HG02623 (cell line): ENCODE data around the gene RALGAPA1.
"Not testable (repeated sequence)": the region's sequence is repeated elsewhere in the genome, so short reads cannot be mapped to it uniquely, and the experiment has no call there.

Experiments used
- ATAC-seq: cut with Tn5 transposase; IDR thresholded peaks from one replicate; pipeline ENCODE4 v1.9.1; 2021; ENCODE audit warnings: moderate library complexity; ENCODE audit not compliant: unreplicated experiment

Gene RALGAPA1

GRCh38 chr14:35632271-35632670 is 176.8 kb downstream of the RALGAPA1 start:
- ATAC-seq = no peak

- no peak for ATAC-seq
Observed at GRCh38 chr14:35631071-35631805, 177.9 kb downstream of the RALGAPA1 start.

GRCh38 chr14:35628989-35629388 is 180.1 kb downstream of the RALGAPA1 start:
- ATAC-seq = no peak

- ATAC-seq = not testable (repeated sequence)
Observed at GRCh38 chr14:35626947-35627346, 182.1 kb downstream of the RALGAPA1 start.

- not testable (repeated sequence) for ATAC-seq
Observed at GRCh38 chr14:35621996-35622395, 187.1 kb downstream of the RALGAPA1 start.

GRCh38 chr14:35619998-35620397 is 189.1 kb downstream of the RALGAPA1 start:
- ATAC-seq = not testable (repeated sequence)

DNA sequence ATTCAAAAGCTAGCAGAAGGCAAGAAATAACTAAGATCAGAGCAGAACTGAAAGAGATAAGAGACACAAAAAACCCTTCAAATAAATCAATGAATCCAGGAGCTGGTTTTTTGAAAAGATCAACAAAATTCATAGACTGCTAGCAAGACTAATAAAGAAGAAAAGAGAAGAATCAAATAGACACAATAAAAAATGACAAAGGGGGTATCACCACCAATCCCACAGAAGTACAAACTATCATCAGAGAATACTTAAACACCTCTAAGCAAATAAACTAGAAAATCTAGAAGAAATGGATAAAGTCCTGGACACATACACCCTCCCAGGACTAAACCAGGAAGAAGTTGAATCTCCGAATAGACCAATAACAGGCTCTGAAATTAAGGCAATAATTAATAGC is 189.6 kb downstream of the RALGAPA1 start:
- ATAC-seq = not testable (repeated sequence)

DNA sequence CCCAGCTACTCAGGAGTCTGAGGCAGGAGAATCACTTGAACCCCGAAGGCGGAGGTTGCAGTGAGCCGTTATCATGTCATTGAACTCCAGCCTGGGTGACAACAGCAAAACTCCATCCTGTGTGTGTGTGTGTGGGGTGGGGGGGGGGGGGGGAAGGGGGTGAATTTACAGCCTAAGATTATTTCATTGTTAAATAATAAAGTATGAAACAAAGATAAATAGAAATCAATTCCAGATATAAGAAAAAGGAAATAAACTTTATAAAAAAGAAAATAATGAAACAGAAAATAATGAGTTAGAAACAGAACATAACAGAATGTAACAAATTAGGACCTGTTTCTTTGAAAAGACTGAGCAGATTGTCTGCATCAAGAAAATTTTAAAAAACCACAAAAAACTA is 191.6 kb downstream of the RALGAPA1 start:
- ATAC-seq = no peak

DNA sequence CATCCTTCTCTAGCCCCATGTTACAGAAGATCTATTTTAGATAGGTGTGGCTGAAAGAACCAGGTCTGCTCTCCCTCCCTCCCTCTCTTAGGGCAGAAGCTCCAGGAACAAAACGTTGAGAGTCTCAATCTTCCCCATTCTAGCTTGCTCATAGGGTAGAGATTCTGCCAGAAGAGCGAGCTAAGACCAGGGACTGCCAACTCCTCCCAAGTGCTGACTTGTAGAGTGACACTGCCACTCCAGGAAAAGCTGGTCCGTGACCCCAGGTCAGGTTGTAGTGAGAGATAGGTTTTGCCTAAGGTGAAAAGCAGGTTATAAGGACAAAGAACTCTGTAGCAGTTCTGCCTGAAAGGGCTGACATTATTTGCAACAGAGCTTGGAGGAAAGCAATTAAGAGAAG is 201.7 kb downstream of the RALGAPA1 start:
- ATAC-seq = no peak

GRCh38 chr14:35600253-35600652 is 208.8 kb downstream of the RALGAPA1 start:
- no peak for ATAC-seq

GRCh38 chr14:35594616-35595015 is 214.5 kb downstream of the RALGAPA1 start:
- ATAC-seq = no peak

- not testable (repeated sequence) for ATAC-seq
Observed at GRCh38 chr14:35587373-35587772, 221.7 kb downstream of the RALGAPA1 start.

DNA sequence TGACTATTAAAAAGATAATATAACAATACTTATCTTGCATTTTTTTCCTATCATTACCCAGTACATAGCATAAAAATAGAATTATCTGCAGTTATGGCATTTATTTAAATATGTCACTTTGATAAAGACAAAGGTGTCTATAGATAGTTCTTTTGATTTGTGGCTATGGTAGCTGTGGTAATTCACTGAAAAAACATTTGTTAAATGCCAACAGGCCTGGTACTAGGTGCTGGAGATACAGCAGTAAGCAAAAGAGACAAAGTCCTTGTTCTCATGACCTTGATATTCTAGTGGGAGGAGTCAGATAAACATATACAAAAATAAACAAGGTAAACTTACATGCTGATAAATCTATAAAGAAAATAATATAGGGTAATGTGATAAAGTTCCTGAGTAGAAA is 230.5 kb downstream of the RALGAPA1 start:
- ATAC-seq = no peak

- ATAC-seq = no peak
Observed at GRCh38 chr14:35578135-35578534, 231.0 kb downstream of the RALGAPA1 start.

- no peak for ATAC-seq
Observed at GRCh38 chr14:35576856-35577255, 232.2 kb downstream of the RALGAPA1 start.

DNA sequence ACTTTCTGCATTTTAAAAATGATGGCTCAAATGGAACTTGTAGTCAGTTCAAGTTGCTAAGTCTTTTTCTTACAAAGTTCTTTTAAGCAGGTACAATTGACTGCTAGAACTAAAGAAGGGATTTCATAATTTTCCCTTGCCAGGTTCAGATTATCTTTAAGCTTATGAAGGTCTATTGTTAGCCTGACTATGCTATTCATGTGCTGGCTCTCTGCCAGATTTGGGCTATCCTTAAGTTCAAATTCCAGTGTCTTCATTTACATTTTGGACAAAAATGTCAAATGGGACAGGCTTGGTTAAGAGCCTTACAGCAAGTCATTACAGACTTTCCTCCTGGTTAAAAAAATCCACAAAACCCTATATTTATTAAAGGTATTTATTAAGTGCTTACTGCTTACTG is 232.8 kb downstream of the RALGAPA1 start:
- ATAC-seq = no peak

GRCh38 chr14:35573911-35574310 is 235.2 kb downstream of the RALGAPA1 start:
- no peak for ATAC-seq

GRCh38 chr14:35571598-35571997 is 237.5 kb downstream of the RALGAPA1 start:
- ATAC-seq = no peak

GRCh38 chr14:35565871-35566464 is 243.1 kb downstream of the RALGAPA1 start:
- ATAC-seq = no peak

GRCh38 chr14:35558680-35559079 is 250.4 kb downstream of the RALGAPA1 start:
- no peak for ATAC-seq

DNA sequence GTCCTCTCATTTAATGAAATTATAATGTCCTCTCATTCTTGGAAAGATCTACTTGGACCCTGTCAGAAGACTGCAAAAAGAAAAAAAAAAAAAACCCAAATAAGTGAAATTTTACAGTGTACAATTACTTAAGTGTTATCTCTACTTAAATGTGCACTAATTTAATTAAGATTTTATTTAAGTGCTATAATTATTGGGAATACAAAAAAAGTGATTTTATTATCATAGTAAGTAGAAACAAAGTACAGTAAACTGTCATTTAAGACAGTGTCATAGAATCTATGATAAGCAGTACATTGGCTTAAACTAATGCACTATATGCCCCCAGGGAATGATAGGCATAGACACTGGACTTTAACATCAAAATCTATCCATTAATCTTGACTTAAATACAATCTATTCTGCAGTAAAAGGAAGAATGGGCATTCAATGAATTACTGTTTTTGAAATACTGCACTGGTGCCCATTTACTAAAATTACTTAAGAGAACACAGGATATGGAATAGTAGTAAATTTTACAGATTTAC is 251.8 kb downstream of the RALGAPA1 start:
- ATAC-seq = no peak

DNA sequence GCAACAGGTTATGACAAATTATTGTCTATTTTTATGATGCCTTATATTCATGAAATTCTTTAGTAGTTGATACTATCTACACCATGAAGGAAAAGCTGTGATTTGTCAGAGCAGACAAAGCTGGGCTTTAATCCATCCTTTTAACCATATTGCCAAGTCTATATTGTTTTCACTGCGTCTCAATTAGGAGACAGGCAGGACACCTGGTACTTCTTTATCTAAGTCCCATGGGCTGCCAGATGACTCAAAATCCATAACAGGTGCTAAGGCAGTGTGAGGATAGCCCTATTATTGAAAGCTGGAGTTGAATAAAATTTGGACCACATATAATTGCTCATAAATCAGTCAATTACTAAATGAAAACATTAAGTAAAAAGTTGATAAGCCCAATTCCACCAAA is 252.5 kb downstream of the RALGAPA1 start:
- no peak for ATAC-seq
